ENCODE data around the gene NAT8L. TPM values are rescaled to one million over a fixed set of nuclear protein-coding genes. Genes with fewer than 3 reads are reported as not detected.

The NAT8L gene, protein sequence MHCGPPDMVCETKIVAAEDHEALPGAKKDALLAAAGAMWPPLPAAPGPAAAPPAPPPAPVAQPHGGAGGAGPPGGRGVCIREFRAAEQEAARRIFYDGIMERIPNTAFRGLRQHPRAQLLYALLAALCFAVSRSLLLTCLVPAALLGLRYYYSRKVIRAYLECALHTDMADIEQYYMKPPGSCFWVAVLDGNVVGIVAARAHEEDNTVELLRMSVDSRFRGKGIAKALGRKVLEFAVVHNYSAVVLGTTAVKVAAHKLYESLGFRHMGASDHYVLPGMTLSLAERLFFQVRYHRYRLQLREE
- 0.24 TPM in 1 of 2 replicates, not detected in the other for total RNA-seq

GRCh38 chr4:2059046-2059725 is at the start of gene NAT8L:
TSS of gene NAT8L (plus strand) at chr4:2059327. CDS start at chr4:2059512, 185 bp downstream.

Other genes with a start within 250 kb of the NAT8L start
- 91.2 and 128 TPM in 2 replicates for gene LETM1, start 203.2 kb upstream of the NAT8L start, total RNA-seq
- gene NSD2, start 187.9 kb upstream of the NAT8L start, total RNA-seq: 36.9 and 43.1 TPM in 2 replicates
- gene NELFA, start 50.4 kb upstream of the NAT8L start, total RNA-seq: 15.7 and 23.2 TPM in 2 replicates
- 8.9 and 9.0 TPM in 2 replicates for gene HAUS3, start 182.8 kb downstream of the NAT8L start, total RNA-seq
- 0.85 and 2.4 TPM in 2 replicates for gene POLN, start 182.8 kb downstream of the NAT8L start, total RNA-seq
- gene MXD4, start 202.8 kb downstream of the NAT8L start, total RNA-seq: 14.9 and 24.6 TPM in 2 replicates

All from tracheal epithelial cell (primary cell).